HG03457 (cell line): ENCODE results near the gene IFNGR2.
"Not testable (repeated sequence)": the region's sequence is repeated elsewhere in the genome, so short reads cannot be mapped to it uniquely, and the experiment has no call there.

ENCODE experiments used
- ATAC-seq: cut with Tn5 transposase; IDR thresholded peaks from one replicate; pipeline ENCODE4 v1.9.1; 2021; ENCODE audit warnings: moderate number of reproducible peaks; ENCODE audit not compliant: unreplicated experiment

The IFNGR2 gene

GRCh38 chr21:33403128-33403785 lies at the start of gene IFNGR2:
Gene IFNGR2 (plus strand): TSS chr21:33403413. CDS start chr21:33403544, 131 bp downstream.
- no peak for ATAC-seq

GRCh38 chr21:33355355-33355754 lies 47.9 kb upstream of the IFNGR2 start:
- no peak for ATAC-seq

GRCh38 chr21:33355996-33356395 lies 47.2 kb upstream of the IFNGR2 start:
- no peak for ATAC-seq

GRCh38 chr21:33357177-33357576 lies 46.0 kb upstream of the IFNGR2 start:
- ATAC-seq = no peak

- ATAC-seq = no peak
These were observed 43.8 kb upstream of the IFNGR2 start for GRCh38 chr21:33359446-33359845.

- no peak for ATAC-seq
These were observed 42.9 kb upstream of the IFNGR2 start for GRCh38 chr21:33360281-33360680.

GRCh38 chr21:33360881-33361602 lies 42.2 kb upstream of the IFNGR2 start:
- no peak for ATAC-seq

- ATAC-seq = no peak
These were observed 41.1 kb upstream of the IFNGR2 start for GRCh38 chr21:33362044-33362555.

- not testable (repeated sequence) for ATAC-seq
These were observed 39.2 kb upstream of the IFNGR2 start for GRCh38 chr21:33363911-33364609.

GRCh38 chr21:33364830-33365229 lies 38.4 kb upstream of the IFNGR2 start:
- no peak for ATAC-seq

GRCh38 chr21:33367309-33367973 lies 35.8 kb upstream of the IFNGR2 start:
- ATAC-seq = no peak

GRCh38 chr21:33368124-33368523 lies 35.1 kb upstream of the IFNGR2 start:
- ATAC-seq = no peak

GRCh38 chr21:33368576-33368975 lies 34.6 kb upstream of the IFNGR2 start:
- no peak for ATAC-seq

- no peak for ATAC-seq
These were observed 33.6 kb upstream of the IFNGR2 start for GRCh38 chr21:33369586-33369985.

GRCh38 chr21:33370305-33370704 lies 32.9 kb upstream of the IFNGR2 start:
- no peak for ATAC-seq

GRCh38 chr21:33371366-33371765 lies 31.8 kb upstream of the IFNGR2 start:
- ATAC-seq = no peak

- ATAC-seq = no peak
These were observed 30.6 kb upstream of the IFNGR2 start for GRCh38 chr21:33372582-33372981.

GRCh38 chr21:33373451-33373850 lies 29.8 kb upstream of the IFNGR2 start:
- no peak for ATAC-seq

GRCh38 chr21:33374080-33374449 lies 29.1 kb upstream of the IFNGR2 start:
- no peak for ATAC-seq

- no peak for ATAC-seq
These were observed 28.6 kb upstream of the IFNGR2 start for GRCh38 chr21:33374450-33375096.
